Nephron (organoid): Measurements from ENCODE around the gene PFDN2.

ENCODE experiments used
- H3K27ac Mint-ChIP-seq, 3 experiments: 2 replicates each; pipeline ENCODE4 v1.8.0; 2020; ENCODE audit warnings: mixed read lengths in 3 of 3, mild to moderate bottlenecking in 2 of 3, moderate library complexity in 1 of 3
- H3K27me3 Mint-ChIP-seq: 2 replicates; pipeline ENCODE4 v1.8.0; 2021; ENCODE audit warnings: low read depth, mild to moderate bottlenecking, moderate library complexity, mixed read lengths
- H3K36me3 Mint-ChIP-seq: 2 replicates; pipeline ENCODE4 v1.8.0; 2020; ENCODE audit warnings: low read depth, mixed read lengths
- H3K4me1 Mint-ChIP-seq: 2 replicates; pipeline ENCODE4 v1.8.0; 2020; ENCODE audit warnings: mixed read lengths
- H3K4me3 Mint-ChIP-seq, 3 experiments: 2 replicates each; pipeline ENCODE4 v1.8.0; 2020; ENCODE audit warnings: mild to moderate bottlenecking in 3 of 3, mixed read lengths in 3 of 3, moderate library complexity in 2 of 3
- H3K9me3 Mint-ChIP-seq: 2 replicates; pipeline ENCODE4 v1.8.0; 2020; ENCODE audit warnings: mixed read lengths
- TF ChIP-seq, protein P1 (sequence below), 3 experiments: fragments of 200-600 bp; sonication (generic); IDR thresholded peaks; one replicate each; pipeline ENCODE4 v1.5.0; 2021; ENCODE audit warnings: antibody characterized with exemption in 3 of 3; ENCODE audit not compliant: unreplicated experiment in 3 of 3

Gene PFDN2

DNA sequence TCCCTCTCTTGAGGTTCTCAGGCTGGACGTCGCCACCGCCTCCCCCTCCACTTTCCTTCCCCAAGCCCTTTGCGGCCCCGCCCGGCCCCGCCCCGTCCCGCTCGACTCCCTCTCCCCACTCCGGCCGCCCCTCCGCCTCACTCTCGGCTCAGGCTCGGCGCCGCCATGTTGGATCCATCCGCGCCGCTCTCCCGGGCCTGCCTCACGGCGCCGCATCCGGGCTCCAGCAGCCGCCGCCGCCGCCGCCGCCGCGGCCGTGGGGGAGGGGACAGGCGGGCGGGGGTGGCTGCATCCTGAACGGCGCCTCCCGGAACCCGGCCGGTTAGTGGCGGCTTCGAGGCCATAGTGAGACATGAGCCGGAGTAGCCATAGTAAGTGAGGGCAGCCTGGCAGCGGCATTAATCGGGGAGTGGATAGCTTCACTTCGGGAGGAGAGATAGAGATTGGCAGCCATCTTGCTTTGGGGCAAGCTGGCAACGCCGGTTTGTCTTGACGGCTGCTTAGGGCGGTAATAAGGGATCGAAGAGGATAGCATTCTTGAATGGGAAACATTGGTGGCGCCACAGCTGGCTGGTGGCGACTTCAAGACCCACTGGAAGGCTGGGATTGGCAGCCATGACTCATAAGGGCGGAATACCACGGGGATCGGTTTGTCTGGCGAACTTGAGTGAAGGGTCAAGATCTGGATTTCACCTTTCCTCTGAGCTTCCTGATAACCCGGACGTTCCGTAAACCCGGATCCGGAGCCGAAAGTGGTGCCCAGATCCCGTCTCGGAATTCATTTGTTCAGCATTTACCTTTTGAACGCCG is 14.8 kb upstream of the PFDN2 start, which contains the start of gene DEDD:
TSS of gene DEDD (minus strand) at position 258 of the 810 bp plus-strand sequence. CDS start 8,205 bp downstream, outside the sequence.
- no peaks in the 10 kb centered on the region for H3K27me3 Mint-ChIP-seq
- H3K4me3 Mint-ChIP-seq = no peak within 1 kb of the TSS
- H3K9me3 Mint-ChIP-seq = no peaks in the 10 kb centered on the region
- peaks cover 18% of the 10 kb centered on the region for H3K36me3 Mint-ChIP-seq
- peak within 1 kb of the TSS in 1 of 3 experiments; percentile 99 for H3K27ac Mint-ChIP-seq
- H3K4me1 Mint-ChIP-seq = peaks cover 43% of the 10 kb centered on the region
- TF ChIP-seq, protein P1, sequence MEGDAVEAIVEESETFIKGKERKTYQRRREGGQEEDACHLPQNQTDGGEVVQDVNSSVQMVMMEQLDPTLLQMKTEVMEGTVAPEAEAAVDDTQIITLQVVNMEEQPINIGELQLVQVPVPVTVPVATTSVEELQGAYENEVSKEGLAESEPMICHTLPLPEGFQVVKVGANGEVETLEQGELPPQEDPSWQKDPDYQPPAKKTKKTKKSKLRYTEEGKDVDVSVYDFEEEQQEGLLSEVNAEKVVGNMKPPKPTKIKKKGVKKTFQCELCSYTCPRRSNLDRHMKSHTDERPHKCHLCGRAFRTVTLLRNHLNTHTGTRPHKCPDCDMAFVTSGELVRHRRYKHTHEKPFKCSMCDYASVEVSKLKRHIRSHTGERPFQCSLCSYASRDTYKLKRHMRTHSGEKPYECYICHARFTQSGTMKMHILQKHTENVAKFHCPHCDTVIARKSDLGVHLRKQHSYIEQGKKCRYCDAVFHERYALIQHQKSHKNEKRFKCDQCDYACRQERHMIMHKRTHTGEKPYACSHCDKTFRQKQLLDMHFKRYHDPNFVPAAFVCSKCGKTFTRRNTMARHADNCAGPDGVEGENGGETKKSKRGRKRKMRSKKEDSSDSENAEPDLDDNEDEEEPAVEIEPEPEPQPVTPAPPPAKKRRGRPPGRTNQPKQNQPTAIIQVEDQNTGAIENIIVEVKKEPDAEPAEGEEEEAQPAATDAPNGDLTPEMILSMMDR (IDR thresholded peaks at IDR 0.05; ENCODE audit: unreplicated experiment in 3 of 3) = no peak

DNA sequence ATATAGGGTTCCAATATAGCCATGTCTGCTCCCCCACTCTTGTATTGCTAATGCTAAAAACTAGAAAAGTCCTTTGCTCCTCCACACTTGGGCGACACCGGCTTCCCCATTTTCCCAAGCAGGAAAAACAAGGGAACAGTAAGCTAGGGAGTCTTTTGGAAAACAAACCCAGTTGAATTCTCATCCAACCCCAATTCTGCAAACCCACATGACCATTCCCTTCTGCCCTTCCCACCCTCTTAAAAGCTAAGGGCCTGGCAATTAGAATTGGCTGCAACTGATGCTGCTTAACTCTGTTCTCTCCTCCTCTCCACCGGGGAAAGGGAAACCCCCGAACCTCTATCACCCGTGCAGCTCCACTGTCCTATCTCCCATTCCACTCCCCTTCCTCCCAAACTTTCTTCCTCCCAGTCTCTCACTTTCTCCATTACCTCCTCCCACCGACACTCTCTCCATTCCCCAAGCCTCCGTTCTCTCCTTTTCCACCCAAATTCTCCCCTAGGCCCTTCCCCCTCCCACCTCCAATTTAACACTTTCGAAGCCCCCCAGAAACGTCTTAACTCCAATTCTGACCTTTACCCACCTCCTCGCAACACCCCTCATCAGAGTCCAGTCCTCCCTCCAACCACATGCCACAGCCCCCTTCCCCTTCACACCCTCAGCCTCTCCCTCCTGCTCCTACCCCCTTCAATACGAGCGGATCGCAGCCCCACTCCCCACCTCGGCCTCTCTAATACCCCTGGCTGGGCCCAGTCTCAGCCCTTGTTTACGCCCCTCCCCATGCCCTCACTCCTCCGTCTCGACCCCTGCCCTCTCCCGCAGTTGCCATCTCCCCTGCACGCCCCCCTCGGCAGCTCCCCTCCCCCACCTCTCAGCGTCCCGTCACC is 13.9 kb upstream of the PFDN2 start:
- TF ChIP-seq, protein P1 (IDR thresholded peaks at IDR 0.05; ENCODE audit: unreplicated experiment in 3 of 3) = no peak
- Mint-ChIP-seq H3K4me3 (no peak overlapping the region), H3K27ac (peak overlapping the region in 1 of 3 experiments; percentile 99), H3K36me3 (peaks cover 27% of the 10 kb centered on the region), H3K27me3 (no peaks in the 10 kb centered on the region), H3K9me3 (no peaks in the 10 kb centered on the region), H3K4me1 (peaks cover 43% of the 10 kb centered on the region)

DNA sequence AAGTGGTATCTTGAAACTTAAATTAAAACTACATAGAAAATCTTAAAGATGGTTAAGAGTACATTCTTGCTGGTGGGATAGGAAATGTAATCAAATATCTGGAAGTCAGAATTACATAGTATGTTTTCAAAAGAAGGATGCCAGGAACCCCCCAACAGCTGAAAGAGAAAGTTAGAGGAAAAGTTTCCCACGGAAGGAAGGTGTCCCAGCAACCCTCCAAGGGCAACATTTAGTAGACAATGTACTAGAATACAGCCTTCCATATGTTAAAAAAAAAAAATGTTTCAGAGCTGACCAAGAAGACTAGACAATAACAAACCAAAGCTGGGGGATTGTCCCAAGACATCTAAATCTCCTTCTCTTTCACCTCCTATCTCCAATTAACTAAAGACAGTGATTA is 12.4 kb upstream of the PFDN2 start:
- Mint-ChIP-seq H3K27ac (peak overlapping the region in 1 of 3 experiments; percentile 99), H3K4me1 (peaks cover 39% of the 10 kb centered on the region), H3K4me3 (no peak overlapping the region), H3K36me3 (peaks cover 39% of the 10 kb centered on the region), H3K27me3 (no peaks in the 10 kb centered on the region), H3K9me3 (no peaks in the 10 kb centered on the region)
- TF ChIP-seq, protein P1 (IDR thresholded peaks at IDR 0.05; ENCODE audit: unreplicated experiment in 3 of 3) = no peak

DNA sequence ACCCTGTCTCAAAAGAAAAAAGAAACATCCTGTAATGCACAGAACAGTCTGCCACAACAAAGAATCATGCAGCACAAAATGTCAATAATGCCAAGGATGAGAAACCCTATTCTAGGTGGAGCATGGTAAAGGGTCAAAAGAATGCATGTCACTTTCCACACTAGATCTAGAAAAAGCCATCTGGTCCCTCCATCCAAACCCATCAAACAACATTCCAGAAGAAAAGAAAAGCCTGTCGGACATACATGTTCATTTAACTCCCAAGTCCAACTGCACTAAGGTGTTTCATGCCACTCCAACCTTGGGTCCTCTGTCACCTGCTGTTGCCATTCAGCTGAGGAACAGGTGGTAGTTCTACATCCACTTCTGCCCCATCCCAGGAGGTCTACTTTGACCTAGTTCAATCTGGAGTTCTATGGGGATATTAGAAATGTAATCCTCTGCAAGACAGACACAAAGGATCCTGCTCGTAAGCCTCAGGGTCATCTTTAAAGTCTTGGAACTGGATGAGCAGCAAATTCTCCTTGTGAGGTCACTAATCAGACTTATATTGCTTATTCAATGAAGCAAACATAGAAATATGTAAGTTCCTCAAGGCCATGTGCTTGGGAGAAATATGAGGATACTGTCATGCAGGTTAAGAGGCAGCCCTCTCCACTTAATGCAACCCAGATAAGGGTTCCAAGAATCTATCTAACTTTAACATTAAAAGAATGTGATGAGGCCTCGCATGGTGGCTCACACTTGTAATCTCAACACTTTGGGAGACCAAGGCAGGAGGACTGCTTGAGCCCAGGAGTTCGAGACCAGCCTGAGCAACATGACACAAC is 11.0 kb upstream of the PFDN2 start:
- Mint-ChIP-seq H3K27ac (no peak overlapping the region), H3K4me1 (peaks cover 39% of the 10 kb centered on the region), H3K9me3 (no peaks in the 10 kb centered on the region), H3K4me3 (peak overlapping the region in 1 of 3 experiments; percentile 37), H3K36me3 (peaks cover 49% of the 10 kb centered on the region), H3K27me3 (no peaks in the 10 kb centered on the region)
- TF ChIP-seq, protein P1 (IDR thresholded peaks at IDR 0.05; ENCODE audit: unreplicated experiment in 3 of 3) = no peak

DNA sequence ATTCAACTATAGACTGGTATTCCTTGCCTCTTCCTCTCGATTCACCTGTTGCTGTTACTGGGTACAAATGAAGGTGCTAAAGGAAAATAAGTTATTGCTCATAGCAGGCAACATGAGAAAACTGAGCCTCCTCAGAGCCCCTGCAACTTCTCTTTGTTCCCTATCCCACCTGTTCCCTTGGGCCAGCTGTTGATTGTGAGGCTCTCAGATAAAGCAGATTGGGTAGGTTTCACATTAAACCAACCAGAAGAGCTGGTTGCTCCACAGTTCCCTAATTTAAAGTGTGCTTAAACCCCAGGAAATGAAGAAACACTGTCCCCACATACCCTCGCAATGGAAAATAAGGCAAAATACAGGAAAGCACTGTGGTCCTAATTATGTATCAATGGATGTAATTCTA is 9.8 kb upstream of the PFDN2 start:
- Mint-ChIP-seq H3K27ac (peak overlapping the region; percentile 1 to 72 (median 40)), H3K4me1 (peaks cover 39% of the 10 kb centered on the region), H3K4me3 (peak overlapping the region in 2 of 3 experiments; percentile 21 to 29), H3K36me3 (peaks cover 61% of the 10 kb centered on the region), H3K9me3 (no peaks in the 10 kb centered on the region), H3K27me3 (no peaks in the 10 kb centered on the region)
- TF ChIP-seq, protein P1 (IDR thresholded peaks at IDR 0.05; ENCODE audit: unreplicated experiment in 3 of 3) = no peak
